BJ (cell line): ENCODE results near the gene TP53I13. TPM values are rescaled to one million over a fixed set of nuclear protein-coding genes. Genes with fewer than 3 reads are reported as not detected.

Experiments used
- CTCF ChIA-PET: fragments of 350-600 bp; formaldehyde crosslinking; extraction: SDS; loops from one replicate; lab custom pipeline; 2021; ENCODE audit warnings: antibody characterized with exemption, inconsistent platforms; lab: Yijun Ruan, JAX
- POLR2A ChIA-PET: fragments of 300-600 bp; sonication (Branson Sonifier 250); formaldehyde crosslinking; extraction: SDS; loops from one replicate; lab custom pipeline; 2021; ENCODE audit warnings: antibody characterized with exemption; lab: Charles Lee
- DNase-seq: peaks from one replicate; pipeline ENCODE4 v3.0.0-alpha.2; 2011; ENCODE audit warnings: low read depth
- H3K27me3 ChIP-seq: 2 replicates; pipeline ENCODE4 v1.6.0; 2011; ENCODE audit warnings: low read length; ENCODE audit not compliant: control insufficient read depth, insufficient read depth
- H3K36me3 ChIP-seq: 2 replicates; pipeline ENCODE4 v1.5.1; 2011; ENCODE audit warnings: low read length; ENCODE audit not compliant: control insufficient read depth, insufficient read depth
- H3K4me3 ChIP-seq: 2 replicates; pipeline ENCODE4 v1.5.1; 2011; ENCODE audit warnings: low read depth, mild to moderate bottlenecking, control low read depth, low read length
- polyA plus RNA-seq: library from polyadenylated mRNA; depleted of rRNA; stranded (reverse); fragments of >200 nt; gene quantifications from 2 replicates; pipeline ENCODE4 v1.2.3, GENCODE V29; 2011
- TF ChIP-seq, protein P1 (sequence below): IDR thresholded peaks from 2 replicates; pipeline ENCODE4 v1.5.1; 2011; ENCODE audit warnings: low read depth, mild to moderate bottlenecking, control low read depth, inconsistent platforms, low read length, moderate library complexity; ENCODE audit not compliant: insufficient read depth

Gene TP53I13
- polyA plus RNA-seq, 1 experiment, result 38.7 TPM

- no peaks in the 10 kb centered on the region for H3K27me3 ChIP-seq
- DNase-seq, result no peak
- no peak overlapping the region for H3K4me3 ChIP-seq
- TF ChIP-seq, protein P1, sequence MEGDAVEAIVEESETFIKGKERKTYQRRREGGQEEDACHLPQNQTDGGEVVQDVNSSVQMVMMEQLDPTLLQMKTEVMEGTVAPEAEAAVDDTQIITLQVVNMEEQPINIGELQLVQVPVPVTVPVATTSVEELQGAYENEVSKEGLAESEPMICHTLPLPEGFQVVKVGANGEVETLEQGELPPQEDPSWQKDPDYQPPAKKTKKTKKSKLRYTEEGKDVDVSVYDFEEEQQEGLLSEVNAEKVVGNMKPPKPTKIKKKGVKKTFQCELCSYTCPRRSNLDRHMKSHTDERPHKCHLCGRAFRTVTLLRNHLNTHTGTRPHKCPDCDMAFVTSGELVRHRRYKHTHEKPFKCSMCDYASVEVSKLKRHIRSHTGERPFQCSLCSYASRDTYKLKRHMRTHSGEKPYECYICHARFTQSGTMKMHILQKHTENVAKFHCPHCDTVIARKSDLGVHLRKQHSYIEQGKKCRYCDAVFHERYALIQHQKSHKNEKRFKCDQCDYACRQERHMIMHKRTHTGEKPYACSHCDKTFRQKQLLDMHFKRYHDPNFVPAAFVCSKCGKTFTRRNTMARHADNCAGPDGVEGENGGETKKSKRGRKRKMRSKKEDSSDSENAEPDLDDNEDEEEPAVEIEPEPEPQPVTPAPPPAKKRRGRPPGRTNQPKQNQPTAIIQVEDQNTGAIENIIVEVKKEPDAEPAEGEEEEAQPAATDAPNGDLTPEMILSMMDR, result peak; percentile 68
- ChIA-PET CTCF (interaction anchor here (0.7 to 3.4 kb wide), 16 partner anchors 8 to 478 kb away, joined by 3 to 24 read pairs (median 5); partner anchors contain the start of genes ANKRD13B and SSH2), POLR2A (no interaction called here)
- no peaks in the 10 kb centered on the region for H3K36me3 ChIP-seq
These were observed 48.6 kb downstream of the TP53I13 start for GRCh38 chr17:29617125-29617480.

DNA sequence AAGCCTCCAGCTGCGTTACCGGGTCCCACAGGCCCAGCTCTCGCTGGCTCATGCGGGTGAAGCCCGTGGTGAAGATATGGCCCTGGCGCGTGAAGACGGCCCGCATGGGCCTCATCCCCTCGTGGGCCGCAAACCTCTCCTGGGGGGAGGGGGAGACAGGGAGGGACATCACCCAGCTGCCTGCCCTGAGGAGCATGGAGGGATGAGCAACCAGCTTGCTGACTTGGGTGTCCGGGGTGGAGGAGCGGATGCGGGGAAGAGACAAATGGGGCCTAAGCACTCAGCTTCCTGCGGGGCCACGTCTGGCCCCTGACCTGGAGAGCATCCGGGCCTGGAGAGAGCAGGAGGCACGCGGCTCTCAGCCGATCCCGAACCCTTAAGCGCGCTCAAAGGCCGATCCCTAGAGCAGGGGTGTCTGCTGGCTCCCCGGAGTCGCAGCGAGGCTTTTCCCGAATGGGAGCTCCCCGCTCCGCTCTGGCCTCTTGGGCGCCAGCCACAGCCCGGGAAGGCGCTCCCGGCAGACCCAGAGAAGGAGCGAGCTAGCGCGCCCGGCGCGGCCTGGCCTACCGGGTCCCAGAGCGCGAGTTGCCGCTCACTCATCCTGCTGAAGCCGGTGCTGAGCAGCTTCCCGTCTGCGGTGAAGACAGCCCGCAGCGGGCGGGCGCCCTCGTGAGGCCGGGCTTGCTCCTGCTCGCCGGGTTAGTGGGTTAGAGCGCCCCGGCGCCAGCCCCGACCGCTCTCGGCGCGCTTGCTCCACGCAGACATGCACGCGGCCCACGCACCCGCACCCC, 49.2 kb downstream of the TP53I13 start:
- Histone ChIP-seq H3K36me3 (no peaks in the 10 kb centered on the region), H3K27me3 (no peaks in the 10 kb centered on the region), H3K4me3 (no peak overlapping the region)
- CTCF ChIA-PET, result interaction anchor here (0.5 to 3.4 kb wide), 23 partner anchors 9 to 478 kb away, joined by 3 to 24 read pairs (median 4); partner anchors contain the start of genes ANKRD13B and SSH2
- TF ChIP-seq, protein P1, result peak; percentile 63
- POLR2A ChIA-PET, result no interaction called here
- DNase-seq, result no peak

DNA sequence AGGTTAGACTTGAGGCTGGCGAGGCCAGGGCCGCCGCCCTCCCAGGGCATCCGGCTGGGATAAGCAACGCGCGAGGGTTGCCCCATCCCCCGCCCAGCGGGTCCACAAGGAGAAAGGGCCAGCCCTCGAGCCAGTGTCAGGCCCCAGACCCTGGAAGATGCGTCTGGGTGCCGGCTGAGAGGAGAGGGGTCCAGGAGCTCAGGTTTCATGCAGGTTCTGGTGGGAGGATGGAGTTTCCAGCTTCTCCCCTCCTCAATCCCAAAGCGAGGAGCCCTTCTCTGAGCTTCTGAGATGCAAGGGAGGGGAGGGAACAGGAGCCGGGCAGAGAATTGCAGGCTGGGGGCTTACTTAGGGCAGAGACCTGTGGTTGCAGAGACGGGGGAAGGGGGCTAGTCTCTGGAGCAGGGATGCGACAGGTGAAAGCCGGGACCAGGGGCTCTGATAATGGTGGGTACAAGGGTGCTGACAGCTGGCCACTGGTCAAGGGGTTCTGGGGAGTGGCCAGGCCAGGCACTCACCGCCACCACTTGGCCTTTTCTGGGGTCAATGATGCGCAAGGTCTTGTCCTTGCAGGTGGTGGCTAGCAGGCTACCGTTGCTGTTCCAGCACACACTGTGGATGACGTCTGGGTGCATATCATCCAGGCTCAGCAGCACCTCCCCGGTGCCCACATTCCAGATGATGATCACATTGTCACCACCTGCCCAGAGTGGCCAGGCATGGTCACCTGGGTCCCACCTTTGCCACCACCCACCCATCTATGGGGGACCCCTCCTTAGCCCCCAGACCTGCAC, 50.0 kb downstream of the TP53I13 start:
- Histone ChIP-seq H3K27me3 (no peaks in the 10 kb centered on the region), H3K36me3 (no peaks in the 10 kb centered on the region), H3K4me3 (no peak overlapping the region)
- ChIA-PET CTCF (interaction anchor here (0.5 to 3.4 kb wide), 21 partner anchors 9 to 477 kb away, joined by 3 to 24 read pairs (median 4); partner anchors contain the start of genes ANKRD13B and SSH2), POLR2A (no interaction called here)
- no peak for DNase-seq
- TF ChIP-seq, protein P1, result no peak

DNA sequence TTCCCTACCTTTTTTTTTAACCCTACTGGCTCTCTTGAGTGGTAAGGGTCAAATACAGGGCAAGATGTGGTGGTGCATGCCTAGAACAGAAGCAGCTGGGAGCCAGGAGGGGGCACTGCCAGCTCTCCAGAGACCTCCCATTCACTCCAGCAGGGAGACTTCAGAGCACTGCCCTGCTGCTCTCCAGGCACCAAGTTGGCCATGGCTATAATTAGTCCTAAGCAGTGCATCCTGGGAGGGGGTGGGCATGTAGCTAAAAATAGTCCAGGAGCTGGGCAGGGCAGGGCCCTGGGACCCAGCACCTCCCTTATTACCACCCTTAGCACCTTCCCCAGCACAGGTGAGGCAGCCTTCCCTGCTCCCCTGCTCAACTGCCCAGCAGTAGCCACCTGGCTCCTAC, 50.8 kb downstream of the TP53I13 start:
- TF ChIP-seq, protein P1, result peak; percentile 40

GRCh38 chr17:29620271-29620670, 51.8 kb downstream of the TP53I13 start:
- TF ChIP-seq, protein P1, result no peak
- Histone ChIP-seq H3K4me3 (no peak overlapping the region), H3K36me3 (no peaks in the 10 kb centered on the region), H3K27me3 (no peaks in the 10 kb centered on the region)
- ChIA-PET CTCF (interaction anchor here (0.6 to 1.9 kb wide), 4 partner anchors 23 to 311 kb away, joined by 3 to 9 read pairs (median 4); no protein-coding TSS in a partner anchor), POLR2A (no interaction called here)
- DNase-seq, result no peak

More for the DNA sequence above, 50.8 kb downstream of the TP53I13 start:
- DNase-seq, result no peak
- ChIA-PET POLR2A (no interaction called here), CTCF (interaction anchor here (0.7 to 3.4 kb wide), 8 partner anchors 10 to 312 kb away, joined by 3 to 24 read pairs (median 6); no protein-coding TSS in a partner anchor)
- Histone ChIP-seq H3K27me3 (no peaks in the 10 kb centered on the region), H3K4me3 (no peak overlapping the region), H3K36me3 (no peaks in the 10 kb centered on the region)
